GM12873 (cell line): ENCODE results near the gene AP4M1.

ENCODE experiments used
- TF ChIP-seq, protein P1 (sequence below): IDR thresholded peaks from 2 replicates; pipeline ENCODE4 v1.5.1; 2012; ENCODE audit warnings: low read depth, mild to moderate bottlenecking, moderate library complexity, low read length, control low read depth; ENCODE audit not compliant: insufficient read depth; ENCODE audit errors: missing control alignments

Gene AP4M1

DNA sequence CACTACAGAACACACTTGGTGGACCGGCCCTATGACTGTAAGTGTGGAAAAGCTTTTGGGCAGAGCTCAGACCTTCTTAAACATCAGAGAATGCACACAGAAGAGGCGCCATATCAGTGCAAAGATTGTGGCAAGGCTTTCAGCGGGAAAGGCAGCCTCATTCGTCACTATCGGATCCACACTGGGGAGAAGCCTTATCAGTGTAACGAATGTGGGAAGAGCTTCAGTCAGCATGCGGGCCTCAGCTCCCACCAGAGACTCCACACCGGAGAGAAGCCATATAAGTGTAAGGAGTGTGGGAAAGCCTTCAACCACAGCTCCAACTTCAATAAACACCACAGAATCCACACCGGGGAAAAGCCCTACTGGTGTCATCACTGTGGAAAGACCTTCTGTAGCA, 37.3 kb upstream of the AP4M1 start:
- TF ChIP-seq, protein P1, sequence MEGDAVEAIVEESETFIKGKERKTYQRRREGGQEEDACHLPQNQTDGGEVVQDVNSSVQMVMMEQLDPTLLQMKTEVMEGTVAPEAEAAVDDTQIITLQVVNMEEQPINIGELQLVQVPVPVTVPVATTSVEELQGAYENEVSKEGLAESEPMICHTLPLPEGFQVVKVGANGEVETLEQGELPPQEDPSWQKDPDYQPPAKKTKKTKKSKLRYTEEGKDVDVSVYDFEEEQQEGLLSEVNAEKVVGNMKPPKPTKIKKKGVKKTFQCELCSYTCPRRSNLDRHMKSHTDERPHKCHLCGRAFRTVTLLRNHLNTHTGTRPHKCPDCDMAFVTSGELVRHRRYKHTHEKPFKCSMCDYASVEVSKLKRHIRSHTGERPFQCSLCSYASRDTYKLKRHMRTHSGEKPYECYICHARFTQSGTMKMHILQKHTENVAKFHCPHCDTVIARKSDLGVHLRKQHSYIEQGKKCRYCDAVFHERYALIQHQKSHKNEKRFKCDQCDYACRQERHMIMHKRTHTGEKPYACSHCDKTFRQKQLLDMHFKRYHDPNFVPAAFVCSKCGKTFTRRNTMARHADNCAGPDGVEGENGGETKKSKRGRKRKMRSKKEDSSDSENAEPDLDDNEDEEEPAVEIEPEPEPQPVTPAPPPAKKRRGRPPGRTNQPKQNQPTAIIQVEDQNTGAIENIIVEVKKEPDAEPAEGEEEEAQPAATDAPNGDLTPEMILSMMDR = no peak

DNA sequence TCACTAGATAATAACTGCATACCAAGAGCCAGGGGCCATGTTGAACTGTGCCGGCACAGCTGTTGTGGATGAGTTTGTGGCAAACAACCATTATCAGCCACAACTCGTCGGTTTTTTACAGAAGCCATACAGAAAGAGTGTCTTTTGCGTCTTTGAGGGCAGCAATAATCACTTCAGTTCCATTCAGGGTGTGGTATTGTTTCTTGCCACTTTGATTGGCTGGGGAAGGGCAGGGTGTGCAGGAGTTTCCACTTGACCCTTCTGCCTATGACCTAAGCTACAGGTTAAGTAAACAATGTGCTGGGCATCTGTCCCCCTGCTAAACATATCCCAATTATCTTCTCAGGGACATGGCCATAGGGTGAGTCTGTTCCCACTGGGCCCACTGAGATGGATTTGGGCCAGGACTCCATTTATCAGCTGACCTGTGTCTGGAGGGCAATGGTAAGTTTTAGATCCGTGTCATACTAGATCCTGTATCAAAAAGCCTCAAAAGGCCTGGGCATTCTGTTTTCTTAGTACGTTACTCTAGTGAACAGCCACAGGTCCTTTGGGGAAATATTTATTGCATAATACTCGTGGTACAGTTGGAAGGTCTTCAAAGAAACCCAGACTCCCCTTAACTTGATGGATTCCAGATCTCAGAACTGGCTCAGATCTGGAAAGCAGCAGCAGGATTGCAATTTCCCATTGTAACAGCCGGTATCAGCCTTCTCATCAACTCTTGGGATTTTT, 35.8 kb upstream of the AP4M1 start:
- TF ChIP-seq, protein P1 = no peak

DNA sequence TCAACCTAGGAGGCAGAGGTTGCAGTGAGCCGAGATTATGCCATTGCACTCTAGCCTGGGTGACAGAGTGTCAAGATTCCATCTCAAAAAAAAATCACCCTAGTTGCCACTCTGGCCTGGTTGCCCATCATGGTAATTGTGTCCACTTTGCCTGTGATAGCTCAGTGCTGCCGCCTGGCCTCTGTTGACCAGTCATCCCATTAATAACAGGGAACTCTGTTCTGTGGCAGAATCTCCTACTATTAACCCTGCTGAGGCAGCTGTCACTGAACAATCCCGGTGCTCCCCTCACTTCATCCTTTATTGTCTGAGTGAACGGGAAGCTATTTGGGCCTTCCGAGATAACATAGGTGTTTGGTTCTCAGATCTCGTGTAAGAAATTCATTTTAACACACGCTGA, 34.5 kb upstream of the AP4M1 start:
- TF ChIP-seq, protein P1 = no peak

DNA sequence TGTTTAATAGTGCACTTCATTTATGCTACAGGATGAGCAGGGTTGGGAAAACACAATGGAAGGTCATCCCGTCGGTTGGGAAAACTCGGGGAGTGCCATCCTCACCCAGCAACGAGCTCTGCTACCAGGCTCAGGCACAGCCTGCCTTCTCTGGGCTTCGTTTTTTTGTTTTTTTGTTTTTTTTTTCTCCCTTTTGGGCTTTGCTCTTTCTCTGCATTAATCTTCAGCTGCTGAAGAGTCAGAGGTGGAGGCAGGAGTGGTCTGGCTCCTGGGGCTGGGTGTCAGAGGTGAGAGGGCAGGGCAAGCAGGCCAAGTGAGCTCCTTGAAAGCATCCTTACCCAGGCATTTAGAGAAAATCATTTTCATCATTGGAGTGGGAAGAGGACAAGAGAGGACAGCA, 31.5 kb upstream of the AP4M1 start:
- TF ChIP-seq, protein P1 = no peak

DNA sequence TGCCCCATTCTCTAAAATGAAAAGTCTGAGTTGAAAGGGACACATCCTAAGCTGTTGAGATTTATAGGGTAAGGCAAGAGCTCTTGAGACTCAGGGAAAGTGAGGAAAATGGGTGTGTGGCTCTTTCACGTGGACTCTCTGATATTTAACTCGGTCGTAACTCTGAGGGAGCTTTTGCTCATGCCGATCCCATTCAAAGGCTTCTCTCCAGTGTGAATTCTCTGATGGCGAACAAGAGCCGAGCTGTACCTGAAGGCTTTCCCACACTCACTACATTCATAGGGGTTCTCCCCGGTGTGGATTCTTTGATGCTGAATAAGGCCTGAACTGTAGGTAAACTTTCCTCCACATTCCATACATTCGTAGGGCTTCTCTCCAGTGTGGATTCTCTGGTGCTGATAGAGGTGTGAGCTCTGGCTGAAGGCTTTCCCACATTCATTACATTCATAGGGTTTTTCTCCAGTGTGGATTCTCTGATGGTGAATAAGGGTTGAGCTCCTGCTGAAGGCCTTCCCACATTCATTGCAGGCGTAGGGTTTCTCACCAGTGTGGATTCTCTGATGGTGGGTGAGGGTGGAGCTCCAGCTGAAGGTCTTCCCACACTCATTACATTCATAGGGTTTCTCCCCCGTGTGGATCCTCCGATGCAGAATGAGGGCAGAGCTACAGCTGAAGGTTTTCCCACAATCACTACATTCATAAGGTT, 30.3 kb upstream of the AP4M1 start:
- TF ChIP-seq, protein P1 = no peak

DNA sequence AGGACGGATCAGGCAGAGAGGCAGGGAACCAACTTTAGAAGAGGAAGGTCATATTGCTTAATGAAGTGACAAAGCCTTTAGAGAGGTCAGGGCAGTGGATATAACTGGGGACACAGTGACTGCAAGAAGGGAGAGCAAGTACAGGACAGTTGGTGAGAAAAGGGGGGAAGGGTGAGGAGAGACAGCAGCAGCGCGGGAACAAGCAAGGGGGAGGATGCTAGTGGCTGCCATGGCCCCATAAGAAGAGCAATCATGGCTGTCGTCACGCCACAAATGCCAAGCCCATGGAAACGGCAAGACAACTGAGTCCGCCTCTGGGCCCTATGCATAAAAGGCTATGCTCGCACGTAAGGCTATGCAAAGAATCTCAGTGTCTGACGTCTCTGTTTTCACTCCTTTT, 29.0 kb upstream of the AP4M1 start:
- TF ChIP-seq, protein P1 = no peak

DNA sequence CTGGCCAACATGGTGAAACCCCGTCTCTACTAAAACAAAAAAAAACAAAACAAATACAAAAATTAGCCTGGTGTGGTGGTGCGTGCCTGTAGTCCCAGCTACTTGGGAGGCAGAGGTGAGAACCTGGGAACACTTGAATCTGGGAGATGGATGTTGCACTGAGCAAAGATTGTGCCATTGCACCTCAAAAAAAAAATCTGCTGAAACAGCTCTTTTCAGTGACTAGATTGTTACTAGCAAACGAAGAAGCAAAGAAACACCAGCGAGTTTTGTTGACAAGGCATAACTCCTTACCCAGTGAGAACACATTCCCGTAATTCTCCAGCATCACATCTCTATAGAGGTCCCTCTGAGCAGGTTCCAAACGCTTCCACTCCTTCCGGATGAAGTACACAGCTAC, 26.6 kb upstream of the AP4M1 start:
- TF ChIP-seq, protein P1 = no peak
